HG02970 (cell line): ENCODE data around the gene ACSS1.
"Not testable (repeated sequence)": the region's sequence is repeated elsewhere in the genome, so short reads cannot be mapped to it uniquely, and the experiment has no call there.

Experiments
- ATAC-seq: cut with Tn5 transposase; IDR thresholded peaks from one replicate; pipeline ENCODE4 v1.9.1; 2021; ENCODE audit warnings: mild to moderate bottlenecking, moderate library complexity, moderate number of reproducible peaks; ENCODE audit not compliant: unreplicated experiment, low FRiP score

The ACSS1 gene

DNA sequence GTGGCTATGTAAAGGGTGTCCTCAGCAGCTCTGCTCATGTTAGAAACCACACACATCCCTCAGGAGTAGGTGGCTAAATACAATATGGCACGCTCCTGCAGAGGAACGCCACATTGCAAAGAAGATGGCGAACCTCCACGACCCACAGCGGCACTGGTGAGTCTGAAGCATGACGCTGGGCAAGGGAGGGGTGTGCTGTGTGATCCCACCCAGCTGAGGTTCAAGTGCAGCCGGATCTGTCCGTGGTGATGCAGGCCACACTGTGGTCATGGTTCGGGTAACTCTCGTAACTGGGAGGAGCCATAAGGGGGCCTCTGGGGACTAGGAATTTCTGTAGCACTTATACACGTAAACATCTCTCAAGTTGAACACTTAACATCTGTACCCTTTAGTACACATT is 42.0 kb downstream of the ACSS1 start:
- no peak for ATAC-seq

DNA sequence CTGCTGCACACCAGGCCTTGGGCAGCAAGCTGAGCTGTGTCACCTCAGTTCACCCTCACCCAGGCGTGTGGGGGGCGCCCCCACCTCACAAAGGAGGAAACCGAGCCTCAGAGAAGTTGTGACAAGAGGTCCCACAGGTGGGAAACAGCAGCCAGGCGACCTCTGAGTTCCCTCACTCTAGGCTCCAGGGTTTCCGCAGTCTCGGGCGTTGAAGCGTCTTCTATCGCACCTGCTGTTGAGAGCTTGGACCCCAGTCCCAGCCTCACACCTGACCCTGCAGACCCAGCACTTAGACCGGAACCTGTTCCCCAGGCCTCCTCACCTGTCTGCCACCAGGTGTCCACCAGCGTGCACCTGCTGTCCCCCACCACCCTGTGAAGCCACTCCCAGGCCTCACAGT is 43.1 kb downstream of the ACSS1 start:
- ATAC-seq: no peak

DNA sequence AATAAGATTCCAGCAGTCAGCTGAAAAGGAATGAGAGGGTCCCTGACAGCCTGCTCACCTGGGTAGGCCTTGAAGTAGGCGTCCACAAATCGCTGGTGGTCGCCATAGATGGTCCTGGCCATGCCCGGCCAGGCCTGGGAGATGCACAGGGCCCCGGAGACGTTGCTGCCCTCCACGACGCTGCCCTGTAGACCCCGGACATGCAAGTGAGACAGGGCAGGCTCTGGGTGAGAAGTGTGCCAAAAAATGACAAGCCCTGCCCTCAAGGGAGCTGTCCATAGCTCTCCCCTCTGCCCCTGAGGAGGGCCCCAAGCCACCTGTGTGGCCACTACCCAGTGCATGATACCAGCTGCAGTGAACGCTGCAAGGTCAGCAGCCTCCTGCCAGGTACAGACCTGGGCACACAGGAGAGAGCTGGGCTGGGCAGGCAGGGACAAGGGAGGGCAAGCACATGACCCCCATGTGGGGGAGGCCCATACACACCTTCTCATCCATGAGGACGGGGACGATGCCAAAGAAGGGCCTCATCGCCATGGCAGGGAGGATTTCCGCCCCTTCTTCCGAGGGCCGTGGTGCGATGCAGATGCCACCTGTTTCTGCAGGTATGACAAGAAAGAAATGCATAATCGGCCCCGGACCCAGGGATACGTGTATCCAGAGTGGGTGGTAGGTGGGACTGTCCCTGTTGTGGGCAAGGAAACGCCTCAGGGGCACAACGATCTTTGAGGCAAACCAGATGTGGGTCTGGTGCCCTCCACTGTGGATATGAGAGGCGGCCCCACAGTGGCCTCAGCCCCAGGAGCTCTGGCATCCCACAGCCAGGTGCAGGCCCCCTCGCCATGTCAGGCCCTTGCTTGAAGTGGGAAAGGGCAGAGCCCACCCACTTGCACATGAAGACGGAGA is 44.2 kb downstream of the ACSS1 start:
- ATAC-seq: no peak

DNA sequence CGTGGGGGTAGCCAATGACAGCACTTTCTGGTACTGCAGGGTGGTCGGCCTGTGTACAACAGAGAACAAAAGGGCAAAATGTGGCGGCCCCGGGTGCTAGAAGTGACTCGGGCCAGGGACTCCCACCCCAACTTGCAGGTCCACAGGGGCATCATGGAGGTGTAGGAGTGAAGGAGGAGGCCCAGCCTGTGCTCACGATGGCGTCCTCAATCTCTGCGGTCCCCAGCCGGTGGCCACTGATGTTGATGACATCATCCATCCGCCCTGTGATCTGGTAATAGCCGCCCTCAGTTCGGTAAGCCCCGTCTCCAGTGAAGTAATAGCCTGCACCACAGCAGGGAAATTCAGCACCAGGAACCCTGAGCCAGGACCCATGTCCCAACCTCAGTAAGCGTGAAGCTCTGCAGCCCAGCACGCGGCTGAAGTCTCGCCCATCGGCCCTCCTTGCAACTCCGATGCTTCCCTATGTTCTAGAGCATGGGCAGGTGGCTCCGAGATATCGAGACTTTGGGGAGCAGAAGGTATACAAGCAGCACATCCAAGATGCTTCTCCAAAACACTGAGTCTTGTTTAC is 45.2 kb downstream of the ACSS1 start:
- ATAC-seq: no peak

DNA sequence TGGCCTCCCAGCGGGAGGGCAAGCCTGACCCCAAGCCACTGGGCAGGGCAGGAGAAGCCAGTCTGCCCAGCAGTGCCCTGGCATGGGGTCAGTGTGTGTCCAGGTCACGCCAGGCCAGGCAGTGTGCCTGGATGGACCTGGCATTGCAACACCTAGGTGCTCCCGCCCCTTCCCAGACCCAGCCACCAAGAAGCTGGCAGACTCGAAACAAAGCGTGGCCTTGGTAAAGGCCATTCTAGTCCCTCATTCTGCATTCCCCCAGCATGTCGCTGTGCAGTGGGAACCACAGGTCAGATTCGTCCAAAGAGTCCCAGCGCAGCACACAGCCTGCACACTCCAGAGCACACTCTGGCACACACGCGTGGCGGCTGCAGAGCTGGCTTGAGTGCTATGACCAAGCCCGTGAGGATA is 46.1 kb downstream of the ACSS1 start:
- no peak for ATAC-seq

DNA sequence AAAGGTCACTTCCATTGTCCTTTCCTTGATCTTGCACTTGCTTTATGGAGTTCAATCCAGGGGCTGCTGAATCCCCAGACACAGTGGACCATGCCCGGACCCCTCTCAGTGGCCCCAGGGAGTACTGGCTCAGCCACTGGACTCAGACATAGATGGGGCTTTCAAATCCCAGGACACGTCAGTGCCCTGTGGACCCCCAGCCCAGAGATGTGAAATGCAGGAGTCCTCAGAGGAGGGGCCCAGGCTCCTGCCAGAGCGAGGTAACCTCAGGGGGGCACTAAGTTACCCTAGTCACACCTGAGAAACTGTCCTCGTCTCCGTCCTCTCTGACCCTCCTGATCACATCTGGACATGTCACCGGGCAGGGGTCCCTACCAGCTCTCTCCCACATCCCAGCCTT is 46.7 kb downstream of the ACSS1 start:
- no peak for ATAC-seq

DNA sequence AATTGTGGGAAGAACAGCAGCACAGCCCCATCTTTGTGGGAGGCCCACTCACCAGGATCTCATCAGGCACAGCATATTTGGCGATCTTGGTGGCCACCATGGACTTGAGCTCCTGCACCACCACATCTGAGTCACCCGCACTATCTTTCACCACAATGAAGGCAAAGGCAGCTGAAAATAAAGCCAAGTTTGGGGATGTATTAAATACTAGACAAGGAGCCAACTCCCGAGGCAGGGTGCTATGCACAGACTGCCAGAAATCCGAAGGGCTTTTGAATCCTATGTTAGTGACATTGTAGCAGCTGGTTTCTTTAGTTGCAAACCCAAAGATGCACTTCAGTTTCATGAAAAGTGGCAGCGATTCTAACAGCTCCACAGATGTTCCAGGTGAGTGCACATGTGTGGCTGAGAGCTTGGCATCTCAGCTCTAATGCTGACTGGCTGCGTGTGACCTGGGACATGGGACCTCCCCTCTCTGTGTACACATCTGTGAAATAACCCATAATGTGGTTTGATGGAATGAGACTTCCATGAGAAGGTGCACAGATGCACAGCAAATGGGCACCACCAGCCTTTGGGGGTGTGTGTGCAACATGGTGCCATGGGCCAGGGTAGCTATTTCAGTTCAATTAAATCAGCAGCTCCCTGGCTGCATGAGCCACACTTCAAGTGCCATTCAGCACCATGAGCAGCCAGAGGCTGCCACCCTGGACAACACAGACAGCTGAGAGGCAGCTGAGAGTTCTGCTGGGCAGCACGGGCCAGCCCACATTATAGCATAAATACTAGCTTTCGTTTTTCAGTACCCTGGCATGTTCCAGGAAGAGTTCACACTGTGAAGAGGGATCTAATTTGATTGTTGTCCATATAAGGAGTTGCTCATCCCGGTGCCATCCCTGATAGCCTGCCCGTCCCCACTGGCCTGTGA is 48.5 kb downstream of the ACSS1 start:
- ATAC-seq: no peak

DNA sequence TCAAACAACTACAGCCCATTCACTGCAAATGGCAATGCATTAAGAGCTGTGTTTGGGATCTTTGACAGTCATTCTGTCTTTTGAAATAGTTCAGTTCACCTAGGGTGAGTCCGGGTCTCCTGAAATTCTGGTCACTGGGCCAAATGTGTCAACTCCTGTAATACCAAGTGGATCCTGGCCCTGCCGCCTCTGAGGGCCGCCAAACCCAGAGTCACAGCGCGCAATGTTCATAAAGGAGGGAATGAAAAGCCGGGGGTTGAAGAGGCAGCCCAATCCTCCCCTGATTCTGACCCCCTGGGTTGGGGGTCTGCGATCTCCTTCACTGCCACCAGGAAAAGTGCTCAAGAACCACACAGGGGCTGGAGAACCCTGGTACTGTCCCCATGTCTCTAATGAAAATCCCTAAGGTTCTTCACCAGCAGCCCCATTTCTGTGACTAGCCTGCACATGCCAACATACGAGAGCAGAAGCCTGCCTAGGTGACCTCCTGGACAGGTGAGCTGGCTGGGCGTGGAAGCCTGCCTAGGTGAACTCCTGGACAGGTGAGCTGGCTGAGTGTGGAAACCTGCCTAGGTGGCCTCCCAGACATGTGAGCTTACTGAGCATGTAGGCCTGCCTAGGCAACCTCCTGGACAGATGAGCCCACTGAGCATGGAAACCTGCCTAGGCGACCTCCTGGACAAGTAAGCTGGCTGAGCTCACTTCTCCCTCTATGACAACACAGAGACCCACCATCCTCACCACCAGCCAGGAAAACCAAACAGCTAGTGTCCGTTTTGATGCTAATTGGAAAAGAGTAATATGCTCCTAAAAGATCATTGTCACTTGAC is 49.3 kb downstream of the ACSS1 start:
- ATAC-seq: no peak

DNA sequence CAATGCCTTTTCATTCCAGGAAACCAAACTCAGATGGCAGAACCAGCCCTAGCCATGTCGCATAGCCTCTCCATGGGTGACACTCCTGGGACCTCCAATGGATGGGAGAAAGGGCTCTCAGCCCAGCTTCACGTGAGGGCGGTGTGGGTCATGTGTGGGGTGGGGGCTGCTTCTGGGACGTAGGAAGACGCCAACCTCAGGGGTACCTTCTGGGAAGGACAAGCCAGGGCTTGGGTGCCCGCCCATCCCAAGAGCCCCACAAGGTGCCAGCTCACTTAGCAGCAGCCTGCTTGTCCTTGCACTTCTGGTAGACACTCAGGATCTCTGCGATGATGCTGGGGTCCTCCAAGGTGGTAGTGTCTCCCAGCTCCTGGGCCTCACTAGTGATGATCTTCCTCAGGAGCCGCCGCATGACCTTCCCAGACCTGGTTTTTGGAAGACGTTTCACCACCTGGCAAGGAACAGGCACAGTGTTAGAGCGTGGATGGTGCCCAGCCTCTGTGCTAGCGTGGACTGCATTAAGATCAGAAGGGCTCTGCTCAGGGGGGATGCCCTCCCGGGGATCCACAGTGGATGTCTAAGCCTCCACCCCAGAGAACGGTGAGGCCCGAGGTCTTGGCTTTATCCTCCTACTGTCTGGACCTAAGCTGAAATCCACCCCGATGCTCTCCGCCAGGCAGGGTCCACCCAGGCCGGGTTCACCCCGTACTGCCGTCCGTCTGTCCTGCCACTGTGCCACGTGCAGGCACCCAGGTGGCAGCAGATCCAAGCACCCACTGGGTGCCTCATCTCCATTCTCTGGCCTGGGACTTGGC is 50.2 kb downstream of the ACSS1 start:
- ATAC-seq: no peak

DNA sequence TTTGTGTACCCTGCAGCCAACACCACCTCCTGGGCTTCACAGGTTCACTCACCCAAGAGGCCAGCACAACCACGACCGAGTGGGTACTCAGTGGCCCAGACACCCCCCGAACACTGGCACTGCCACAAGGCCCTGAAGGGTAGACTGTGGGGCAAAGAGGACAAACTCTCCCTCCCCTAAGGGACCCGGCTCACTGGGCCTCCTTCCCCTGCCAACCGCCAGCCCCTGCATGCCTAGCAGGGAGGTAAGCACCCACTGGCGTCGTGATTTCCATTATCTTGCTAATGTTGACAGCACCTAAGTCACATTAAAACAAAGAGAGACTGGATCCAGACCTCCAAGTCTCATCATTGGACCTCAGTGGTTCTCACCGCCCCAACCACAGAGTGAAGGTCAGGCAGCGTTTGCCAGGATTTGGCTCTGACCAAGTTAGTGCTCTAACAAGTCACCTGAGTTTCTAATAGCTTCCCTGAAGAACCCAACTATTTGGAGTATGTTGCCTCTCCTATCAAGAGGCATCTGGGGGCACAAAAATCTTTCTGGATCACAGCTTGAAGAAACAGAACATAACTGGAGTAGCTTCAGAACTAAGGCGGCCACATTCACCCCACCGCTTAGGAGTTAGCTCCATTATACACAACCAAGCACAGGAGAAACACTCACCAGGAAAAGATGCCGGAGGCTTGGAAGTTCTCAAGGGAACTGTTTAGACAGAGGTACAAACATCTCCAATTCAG is 51.3 kb downstream of the ACSS1 start:
- no peak for ATAC-seq

DNA sequence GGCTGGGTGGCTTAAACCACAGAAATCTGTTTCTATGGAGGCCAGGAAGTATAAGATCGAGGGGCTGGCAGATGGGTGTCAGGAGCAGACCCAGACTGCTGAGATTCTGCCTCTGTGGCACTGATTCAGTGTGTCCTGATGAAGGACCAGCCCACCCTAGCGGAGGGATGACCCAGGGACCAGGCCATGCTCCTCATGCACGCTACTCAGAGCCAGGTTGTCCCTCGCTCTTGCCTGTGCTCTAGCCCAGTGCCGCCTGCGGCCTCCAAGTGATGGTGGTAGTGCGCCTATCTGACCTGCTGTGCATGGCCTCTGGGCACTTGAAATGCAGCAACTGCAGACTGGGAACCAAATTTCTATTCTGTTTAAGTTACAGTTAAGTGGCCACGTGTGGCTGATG is 52.3 kb downstream of the ACSS1 start:
- ATAC-seq: no peak

DNA sequence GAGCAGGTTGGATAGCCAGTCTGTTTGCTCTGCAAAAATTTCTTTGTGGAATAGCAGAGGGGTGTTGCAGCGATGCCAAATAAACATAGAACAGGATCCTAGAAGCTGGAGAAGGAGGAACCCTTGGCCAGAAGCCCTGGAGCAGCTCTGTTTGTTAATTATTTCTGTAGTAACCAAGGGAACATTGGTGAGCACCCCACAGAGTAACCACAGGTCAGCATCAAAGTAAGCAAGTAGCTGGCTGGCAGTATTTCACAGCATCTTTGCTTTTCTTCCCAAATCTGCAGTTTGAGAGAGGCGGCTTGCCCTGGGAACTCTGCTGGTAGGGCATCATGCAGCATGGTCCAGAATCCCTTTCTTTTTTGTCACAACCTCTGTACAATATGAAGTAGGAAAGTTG is 52.7 kb downstream of the ACSS1 start:
- no peak for ATAC-seq

DNA sequence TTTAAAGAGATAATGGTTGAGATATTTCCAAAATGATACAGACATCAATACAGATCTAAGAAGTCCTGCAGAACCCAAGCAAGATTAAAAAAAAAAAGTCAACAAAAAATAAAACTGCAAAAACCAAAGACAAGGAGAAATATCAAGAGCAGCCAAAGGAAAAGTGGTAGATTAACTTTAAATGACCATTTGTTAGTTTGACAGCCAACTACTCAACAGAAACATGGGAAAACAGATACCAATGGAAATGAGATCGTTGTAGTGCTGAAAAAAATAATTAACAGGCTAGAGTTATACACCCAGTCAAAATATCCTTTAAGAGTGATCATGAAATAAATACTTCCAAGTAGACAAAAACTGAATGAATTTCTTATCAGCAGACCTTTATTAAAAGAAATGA is 54.9 kb downstream of the ACSS1 start:
- no peak for ATAC-seq

DNA sequence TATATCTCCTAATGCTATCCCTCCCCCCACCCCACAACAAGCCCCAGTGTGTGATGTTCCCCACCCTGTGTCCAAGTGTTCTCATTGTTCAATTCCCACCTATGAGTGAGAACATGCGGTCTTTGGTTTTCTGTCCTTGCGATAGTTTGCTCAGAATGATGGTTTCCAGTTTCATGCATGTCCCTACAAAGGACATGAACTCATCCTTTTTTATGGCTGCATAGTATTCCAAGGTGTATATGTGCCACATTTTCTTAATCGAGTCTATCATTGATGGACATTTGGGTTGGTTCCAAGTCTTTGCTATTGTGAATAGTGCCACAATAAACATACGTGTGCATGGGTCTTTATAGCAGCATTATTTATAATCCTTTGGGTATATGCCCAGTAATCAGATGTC is 56.6 kb downstream of the ACSS1 start:
- ATAC-seq: not testable (repeated sequence)

DNA sequence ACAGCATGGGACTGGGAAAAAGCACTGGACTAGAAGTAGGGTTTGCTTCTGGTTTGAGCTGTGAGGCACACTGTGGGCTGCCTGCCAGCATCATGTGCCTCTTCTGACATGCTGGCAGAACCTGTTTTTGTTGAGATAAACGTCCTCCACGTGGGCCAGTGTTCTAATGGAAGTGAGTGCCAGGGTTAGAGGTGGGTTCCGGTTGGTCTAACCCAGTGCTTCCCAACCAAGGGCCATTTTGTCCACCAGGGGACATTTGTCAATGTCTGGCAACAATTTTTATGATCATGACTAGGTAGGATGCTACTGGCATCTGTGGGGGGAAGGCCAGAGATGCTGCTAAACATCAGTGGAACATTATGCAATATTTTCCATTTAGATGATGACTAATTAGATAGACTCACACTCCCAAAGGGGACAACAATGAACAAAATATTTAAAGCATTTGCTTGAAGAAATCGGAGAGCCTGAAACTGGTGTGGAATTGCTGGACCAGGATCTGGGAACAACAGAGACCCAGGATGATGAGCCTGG is 57.6 kb downstream of the ACSS1 start:
- ATAC-seq: no peak

DNA sequence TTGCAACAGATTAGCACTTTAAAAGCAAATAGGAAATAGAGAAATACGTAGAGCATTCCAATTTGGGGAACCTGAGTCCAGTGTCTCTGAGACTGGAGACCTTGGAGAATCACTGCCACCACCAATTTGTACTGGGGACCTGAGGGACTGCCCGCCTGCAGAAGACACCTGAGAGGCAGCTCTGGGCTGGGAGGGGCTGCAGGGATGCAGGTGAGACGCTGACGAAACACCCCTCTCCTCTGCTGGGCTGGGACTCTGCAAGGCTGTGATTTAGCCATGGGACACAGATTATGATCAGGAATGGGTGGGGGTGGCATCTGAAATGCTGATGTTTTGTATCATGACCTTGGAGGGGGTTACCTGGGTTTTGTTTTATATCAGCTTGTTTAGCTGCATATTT is 58.4 kb downstream of the ACSS1 start:
- no peak for ATAC-seq

DNA sequence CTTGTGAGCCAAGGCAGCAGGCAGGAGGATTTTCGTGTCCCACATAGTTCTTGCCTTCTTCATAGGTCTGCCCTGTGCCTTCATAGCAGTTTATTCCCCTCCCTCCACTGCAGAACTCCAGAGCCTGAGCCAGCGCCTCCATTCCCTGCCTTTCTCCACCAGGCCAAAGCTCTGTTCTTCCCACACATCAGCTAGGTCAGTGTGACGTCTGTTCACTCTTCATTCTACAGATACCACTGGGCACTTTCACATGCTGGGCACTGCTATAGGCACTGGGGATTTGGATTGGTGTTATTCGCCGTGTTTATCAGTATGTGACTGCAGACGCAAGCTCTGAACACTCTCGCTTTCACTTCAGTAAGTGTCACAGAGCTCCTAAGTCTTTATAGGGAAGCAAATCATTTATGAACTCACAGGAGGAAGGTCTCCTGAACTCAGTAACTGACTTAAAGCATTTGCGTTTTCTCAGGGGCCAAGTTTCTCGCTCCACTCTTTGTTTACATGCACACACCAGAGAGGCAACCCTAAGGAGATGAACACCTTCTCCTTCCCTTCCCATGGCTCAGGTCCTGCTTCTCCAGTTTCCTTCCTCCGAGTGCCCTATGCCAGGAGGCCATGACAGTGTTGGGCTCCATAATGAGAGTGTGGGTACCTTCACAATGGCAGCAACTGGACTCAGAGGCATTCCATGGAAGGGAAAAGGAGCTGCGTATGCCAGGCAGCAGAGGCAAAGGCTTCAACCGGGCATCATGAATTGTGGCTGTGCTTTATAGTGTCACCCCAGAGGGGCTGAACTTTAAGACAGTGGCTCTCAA is 59.1 kb downstream of the ACSS1 start:
- no peak for ATAC-seq

DNA sequence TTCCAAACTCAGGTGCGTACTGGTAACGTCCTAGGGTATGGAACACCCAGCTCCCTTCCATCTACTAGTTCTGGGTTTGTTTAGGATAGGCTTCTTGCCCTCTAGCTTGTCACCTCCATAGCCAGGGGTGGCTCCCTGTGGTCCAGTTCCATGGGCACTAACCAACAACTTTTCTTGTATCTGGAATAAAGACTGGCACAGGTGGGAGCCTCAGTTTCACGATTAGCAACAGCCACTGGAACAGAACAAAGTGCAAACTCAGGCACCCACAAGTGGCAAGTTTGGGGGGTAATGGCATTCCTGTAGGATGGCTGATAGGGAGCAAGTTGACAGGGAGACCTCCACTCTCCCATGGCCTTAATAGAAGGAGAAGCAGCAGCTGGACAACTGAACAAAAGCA is 59.8 kb downstream of the ACSS1 start:
- ATAC-seq: no peak
